Measurements from ENCODE around the gene A2M.

A2M gene

GRCh38 chr12:9084417-9084816 is 31.3 kb downstream of the A2M start:
- no peak for DNase-seq
- no peak overlapping the region for H3K27ac ChIP-seq
- H3K27me3 ChIP-seq (ENCODE audit: insufficient read depth, low read depth, severe bottlenecking): no peaks in the 10 kb centered on the region
- no peaks in the 10 kb centered on the region for H3K36me3 ChIP-seq
- H3K9me3 ChIP-seq (ENCODE audit: severe bottlenecking): no peaks in the 10 kb centered on the region
- H3K4me3 ChIP-seq (ENCODE audit: low read depth, low read length): no peak overlapping the region
- TF ChIP-seq CTCF (IDR thresholded peaks at IDR 0.05; ENCODE audit: low read depth, low read length): no peak

GRCh38 chr12:9083793-9084192 is 31.9 kb downstream of the A2M start:
- no peak for DNase-seq

GRCh38 chr12:9081667-9082427 is 33.9 kb downstream of the A2M start:
- DNase-seq: no peak
- no peaks in the 10 kb centered on the region for H3K27me3 ChIP-seq (ENCODE audit: insufficient read depth, low read depth, severe bottlenecking)
- H3K9me3 ChIP-seq (ENCODE audit: severe bottlenecking): no peaks in the 10 kb centered on the region
- no peaks in the 10 kb centered on the region for H3K36me3 ChIP-seq
- TF ChIP-seq CTCF (IDR thresholded peaks at IDR 0.05; ENCODE audit: low read depth, low read length): no peak
- no peak overlapping the region for H3K27ac ChIP-seq
- no peak overlapping the region for H3K4me3 ChIP-seq (ENCODE audit: low read depth, low read length)

More at GRCh38 chr12:9083793-9084192, 31.9 kb downstream of the A2M start:
- no peak overlapping the region for H3K27ac ChIP-seq
- H3K27me3 ChIP-seq (ENCODE audit: insufficient read depth, low read depth, severe bottlenecking): no peaks in the 10 kb centered on the region
- no peak overlapping the region for H3K4me3 ChIP-seq (ENCODE audit: low read depth, low read length)
- no peaks in the 10 kb centered on the region for H3K9me3 ChIP-seq (ENCODE audit: severe bottlenecking)
- no peak for TF ChIP-seq CTCF (IDR thresholded peaks at IDR 0.05; ENCODE audit: low read depth, low read length)
- no peaks in the 10 kb centered on the region for H3K36me3 ChIP-seq

- no peaks in the 10 kb centered on the region for H3K36me3 ChIP-seq
- TF ChIP-seq CTCF (IDR thresholded peaks at IDR 0.05; ENCODE audit: low read depth, low read length): no peak
Measured at GRCh38 chr12:9079883-9080675, 35.6 kb downstream of the A2M start.

GRCh38 chr12:9079082-9079481 is 36.6 kb downstream of the A2M start:
- no peak overlapping the region for H3K27ac ChIP-seq

More at GRCh38 chr12:9079883-9080675, 35.6 kb downstream of the A2M start:
- no peak overlapping the region for H3K4me3 ChIP-seq (ENCODE audit: low read depth, low read length)
- no peaks in the 10 kb centered on the region for H3K27me3 ChIP-seq (ENCODE audit: insufficient read depth, low read depth, severe bottlenecking)
- no peaks in the 10 kb centered on the region for H3K9me3 ChIP-seq (ENCODE audit: severe bottlenecking)
- H3K27ac ChIP-seq: no peak overlapping the region
- DNase-seq: no peak

More at GRCh38 chr12:9079082-9079481, 36.6 kb downstream of the A2M start:
- no peaks in the 10 kb centered on the region for H3K9me3 ChIP-seq (ENCODE audit: severe bottlenecking)
- H3K36me3 ChIP-seq: no peaks in the 10 kb centered on the region
- no peaks in the 10 kb centered on the region for H3K27me3 ChIP-seq (ENCODE audit: insufficient read depth, low read depth, severe bottlenecking)
- TF ChIP-seq CTCF (IDR thresholded peaks at IDR 0.05; ENCODE audit: low read depth, low read length): no peak
- no peak overlapping the region for H3K4me3 ChIP-seq (ENCODE audit: low read depth, low read length)
- no peak for DNase-seq

All from WERI-Rb-1 (cell line).